ENCODE data around the gene ZNF765. TPM values are rescaled to one million over a fixed set of nuclear protein-coding genes. Genes with fewer than 3 reads are reported as not detected.
"Not testable (repeated sequence)": the region's sequence is repeated elsewhere in the genome, so short reads cannot be mapped to it uniquely, and the experiment has no call there.

ZNF765 gene
- polyA plus RNA-seq (2013), result 10.4 TPM

DNA sequence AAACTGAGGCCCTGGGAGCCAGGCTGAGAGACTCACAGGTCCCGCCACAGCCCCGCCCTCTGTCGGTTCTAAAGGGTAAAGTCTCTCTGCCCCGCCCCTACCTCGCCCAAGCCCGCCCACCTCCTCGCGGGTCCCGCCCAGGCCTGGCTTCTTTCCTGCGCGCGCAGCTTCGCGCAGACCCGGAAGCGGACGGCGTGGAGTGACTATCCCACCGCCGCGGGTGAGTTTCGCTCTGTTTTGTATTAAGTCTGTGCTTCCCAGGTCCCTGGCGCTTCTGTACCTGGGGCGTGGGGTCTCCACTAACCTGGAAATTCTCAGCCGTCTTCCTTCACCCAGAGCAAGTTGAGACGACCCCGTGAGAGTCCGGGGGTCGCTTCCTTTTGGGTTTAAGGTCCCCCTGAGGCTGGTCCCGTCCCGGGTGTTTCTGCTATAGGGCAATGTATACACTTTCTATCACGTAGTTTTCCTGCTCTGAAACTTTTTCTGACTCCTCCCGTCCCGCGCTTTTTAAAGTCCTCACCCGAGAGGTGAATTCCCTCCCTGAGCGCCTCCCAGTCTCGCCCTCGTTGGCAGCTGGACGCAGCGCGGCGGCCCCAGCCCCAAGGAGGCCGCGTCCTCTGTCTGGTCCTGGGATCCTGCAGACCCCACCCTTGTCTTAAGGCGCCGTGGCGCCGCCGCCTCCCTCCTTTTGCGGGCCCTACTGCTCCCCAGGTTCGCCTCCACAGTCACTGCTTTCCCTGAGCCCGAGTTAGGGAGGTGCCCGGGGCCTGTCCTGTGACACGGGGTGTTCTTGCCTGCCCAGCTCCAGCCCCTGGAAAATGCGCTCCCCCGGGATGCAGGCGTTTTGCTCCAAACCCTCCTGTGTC is at the start of gene ZNF765:
TSS of gene ZNF765 (plus strand) at position 176 of the 866 bp plus-strand sequence. CDS start 2,867 bp downstream, outside the sequence.
- Histone ChIP-seq H3K27ac (ENCODE audit: insufficient read depth in 1 of 2, low read depth in 1 of 2, low read length in 2 of 2, poor library complexity in 1 of 2, severe bottlenecking in 2 of 2) (peak within 1 kb of the TSS; percentile 66 to 87), H3K27me3 (replicated peaks in 2 of 5; ENCODE audit: control insufficient read depth in 4 of 5, insufficient read depth in 5 of 5, low read length in 4 of 5) (no peaks in the 10 kb centered on the region), H3K4me3 (ENCODE audit: control insufficient read depth in 1 of 7, extremely low read depth in 1 of 7, insufficient read depth in 4 of 7, low read depth in 2 of 7, low read length in 6 of 7) (peak within 1 kb of the TSS; percentile 82 to 93 (median 88)), H3K4me1 (ENCODE audit: control extremely low read depth in 1 of 4, control insufficient read depth in 4 of 4, insufficient read depth in 4 of 4, low read length in 3 of 4) (peaks cover 0 to 19% (median 14%) of the 10 kb centered on the region in 4 experiments), H3K36me3 (ENCODE audit: control insufficient read depth in 4 of 4, insufficient read depth in 4 of 4, low read length in 3 of 4) (peaks cover 2 to 23% (median 13%) of the 10 kb centered on the region in 4 experiments), H3K9me3 (ENCODE audit: control extremely low read depth in 1 of 5, control insufficient read depth in 4 of 5, insufficient read depth in 2 of 5, low read depth in 1 of 5, low read length in 4 of 5) (peaks cover 0 to 17% (median 4%) of the 10 kb centered on the region in 5 experiments)
- CTCF ChIA-PET, result interaction anchor here (1.0 kb wide), 1 partner anchor 22 kb away, joined by 3 read pairs; no protein-coding TSS in a partner anchor
- peak; percentile 86 to 95 (median 94) for DNase-seq
- POLR2A ChIA-PET, result no interaction called here
- WGBS (ENCODE audit: insufficient coverage), result 0% methylated on average over 49 of the region's 58 CpGs

DNA sequence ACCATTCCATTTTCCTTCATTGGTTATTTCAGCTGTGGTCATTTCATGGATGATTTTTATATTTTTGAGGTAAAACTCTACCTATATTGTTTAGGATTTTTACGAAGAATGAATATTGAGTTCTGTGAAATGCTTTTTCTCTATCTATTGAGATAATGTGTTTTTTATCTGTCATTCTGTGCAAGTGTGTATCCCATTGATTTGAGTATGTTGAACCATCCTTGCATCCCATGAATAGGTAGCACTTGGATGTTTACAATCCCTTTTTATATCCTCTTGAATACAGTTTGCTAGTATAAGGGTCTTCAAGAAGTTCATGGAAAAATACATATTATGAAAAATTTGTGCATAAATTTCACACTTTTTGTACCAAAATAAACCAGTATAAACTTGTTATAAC is 39.2 kb upstream of the ZNF765 start:
- ChIA-PET CTCF (no interaction called here), POLR2A (no interaction called here)
- H3K27me3 ChIP-seq (replicated peaks in 2 of 5; ENCODE audit: control insufficient read depth in 4 of 5, insufficient read depth in 5 of 5, low read length in 4 of 5), result no peaks in the 10 kb centered on the region
- WGBS (ENCODE audit: insufficient coverage), result no CpG with 5 or more reads among the region's 1 CpG
- no peaks in the 10 kb centered on the region for H3K4me1 ChIP-seq (ENCODE audit: control extremely low read depth in 1 of 4, control insufficient read depth in 4 of 4, insufficient read depth in 4 of 4, low read length in 3 of 4)
- peaks cover 14 to 29% (median 14%) of the 10 kb centered on the region in 4 experiments for H3K36me3 ChIP-seq (ENCODE audit: control insufficient read depth in 4 of 4, insufficient read depth in 4 of 4, low read length in 3 of 4)
- peaks cover 11 to 72% (median 54%) of the 10 kb centered on the region in 5 experiments for H3K9me3 ChIP-seq (ENCODE audit: control extremely low read depth in 1 of 5, control insufficient read depth in 4 of 5, insufficient read depth in 2 of 5, low read depth in 1 of 5, low read length in 4 of 5)
- peak overlapping the region in 1 of 7 experiments; percentile 13 for H3K4me3 ChIP-seq (ENCODE audit: control insufficient read depth in 1 of 7, extremely low read depth in 1 of 7, insufficient read depth in 4 of 7, low read depth in 2 of 7, low read length in 6 of 7)
- no peak for DNase-seq
- H3K27ac ChIP-seq (ENCODE audit: insufficient read depth in 1 of 2, low read depth in 1 of 2, low read length in 2 of 2, poor library complexity in 1 of 2, severe bottlenecking in 2 of 2), result no peak overlapping the region

DNA sequence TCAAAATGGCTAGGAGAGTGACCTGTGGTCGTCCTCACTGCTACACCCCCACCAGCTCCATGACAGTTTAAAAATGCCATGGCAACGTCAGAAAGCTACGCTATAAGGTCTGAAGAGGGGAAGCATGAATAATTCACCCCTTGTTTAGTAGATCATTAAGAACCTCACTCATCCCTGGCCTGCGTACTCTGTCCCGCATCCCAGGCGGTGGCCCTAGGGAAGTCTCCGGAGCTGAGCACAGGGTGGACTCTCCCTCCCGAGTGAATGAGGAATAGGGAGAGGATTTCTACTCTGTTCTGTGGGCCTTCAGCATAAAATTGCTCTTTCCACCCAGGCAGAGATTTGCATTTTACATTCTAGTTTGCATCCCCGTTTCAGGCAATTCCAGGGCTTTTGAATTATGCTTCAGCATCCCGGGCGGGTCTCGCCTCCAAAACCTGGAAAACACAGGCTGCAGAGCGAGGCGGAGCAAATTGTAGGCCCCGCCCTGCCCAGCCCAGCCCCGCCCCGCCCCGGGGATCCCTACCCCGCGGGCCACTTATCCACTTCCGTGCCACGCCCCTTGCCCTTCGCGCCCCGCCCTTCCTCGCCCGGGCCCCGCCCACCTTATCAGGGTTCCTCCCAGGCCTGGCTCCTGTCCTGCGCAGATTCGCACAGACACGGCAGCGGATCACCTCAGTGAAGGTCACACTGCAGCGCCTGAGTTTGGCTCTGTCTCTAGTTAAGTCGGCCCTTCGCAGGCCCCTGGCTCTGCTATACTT is 36.9 kb upstream of the ZNF765 start:
- ChIA-PET CTCF (no interaction called here), POLR2A (no interaction called here)
- no peak overlapping the region for H3K27ac ChIP-seq (ENCODE audit: insufficient read depth in 1 of 2, low read depth in 1 of 2, low read length in 2 of 2, poor library complexity in 1 of 2, severe bottlenecking in 2 of 2)
- peaks cover 0 to 6% (median under 1%) of the 10 kb centered on the region in 4 experiments for H3K36me3 ChIP-seq (ENCODE audit: control insufficient read depth in 4 of 4, insufficient read depth in 4 of 4, low read length in 3 of 4)
- peaks cover 8 to 49% (median 35%) of the 10 kb centered on the region in 5 experiments for H3K9me3 ChIP-seq (ENCODE audit: control extremely low read depth in 1 of 5, control insufficient read depth in 4 of 5, insufficient read depth in 2 of 5, low read depth in 1 of 5, low read length in 4 of 5)
- WGBS (ENCODE audit: insufficient coverage), result 61% methylated on average over 33 of the region's 35 CpGs
- no peaks in the 10 kb centered on the region for H3K27me3 ChIP-seq (replicated peaks in 2 of 5; ENCODE audit: control insufficient read depth in 4 of 5, insufficient read depth in 5 of 5, low read length in 4 of 5)
- H3K4me1 ChIP-seq (ENCODE audit: control extremely low read depth in 1 of 4, control insufficient read depth in 4 of 4, insufficient read depth in 4 of 4, low read length in 3 of 4), result no peaks in the 10 kb centered on the region
- H3K4me3 ChIP-seq (ENCODE audit: control insufficient read depth in 1 of 7, extremely low read depth in 1 of 7, insufficient read depth in 4 of 7, low read depth in 2 of 7, low read length in 6 of 7), result no peak overlapping the region
- DNase-seq, result no peak

DNA sequence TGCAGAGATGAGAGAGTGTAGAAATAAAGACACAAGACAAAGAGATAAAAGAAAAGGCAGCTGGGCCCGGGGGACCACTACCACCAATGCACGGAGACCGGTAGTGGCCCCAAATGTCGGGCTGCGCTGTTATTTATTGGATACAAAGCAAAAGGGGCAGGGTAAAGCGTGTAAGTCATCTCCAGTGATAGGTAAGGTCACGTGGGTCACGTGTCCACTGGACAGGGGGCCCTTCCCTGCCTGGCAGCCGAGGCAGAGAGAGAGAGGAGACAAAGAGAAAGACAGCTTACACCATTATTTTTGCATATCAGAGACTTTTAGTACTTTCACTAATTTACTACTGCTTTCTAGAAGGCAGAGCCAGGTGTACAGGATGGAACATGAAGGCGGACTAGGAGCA is 34.9 kb upstream of the ZNF765 start:
- H3K9me3 ChIP-seq (ENCODE audit: control extremely low read depth in 1 of 5, control insufficient read depth in 4 of 5, insufficient read depth in 2 of 5, low read depth in 1 of 5, low read length in 4 of 5), result peaks cover 2 to 30% (median 24%) of the 10 kb centered on the region in 5 experiments
- H3K4me3 ChIP-seq (ENCODE audit: control insufficient read depth in 1 of 7, extremely low read depth in 1 of 7, insufficient read depth in 4 of 7, low read depth in 2 of 7, low read length in 6 of 7); H3K4me1 ChIP-seq (ENCODE audit: control extremely low read depth in 1 of 4, control insufficient read depth in 4 of 4, insufficient read depth in 4 of 4, low read length in 3 of 4); H3K27me3 ChIP-seq (replicated peaks in 2 of 5; ENCODE audit: control insufficient read depth in 4 of 5, insufficient read depth in 5 of 5, low read length in 4 of 5); H3K27ac ChIP-seq (ENCODE audit: insufficient read depth in 1 of 2, low read depth in 1 of 2, low read length in 2 of 2, poor library complexity in 1 of 2, severe bottlenecking in 2 of 2); DNase-seq; H3K36me3 ChIP-seq (ENCODE audit: control insufficient read depth in 4 of 4, insufficient read depth in 4 of 4, low read length in 3 of 4); POLR2A ChIA-PET: not testable (repeated sequence)
- 100% methylated on average over 3 of the region's 10 CpGs for WGBS (ENCODE audit: insufficient coverage)
- CTCF ChIA-PET, result interaction anchor here (0.6 kb wide), 1 partner anchor 829 kb away, joined by 3 read pairs; the partner anchor contains the start of gene MBOAT7

DNA sequence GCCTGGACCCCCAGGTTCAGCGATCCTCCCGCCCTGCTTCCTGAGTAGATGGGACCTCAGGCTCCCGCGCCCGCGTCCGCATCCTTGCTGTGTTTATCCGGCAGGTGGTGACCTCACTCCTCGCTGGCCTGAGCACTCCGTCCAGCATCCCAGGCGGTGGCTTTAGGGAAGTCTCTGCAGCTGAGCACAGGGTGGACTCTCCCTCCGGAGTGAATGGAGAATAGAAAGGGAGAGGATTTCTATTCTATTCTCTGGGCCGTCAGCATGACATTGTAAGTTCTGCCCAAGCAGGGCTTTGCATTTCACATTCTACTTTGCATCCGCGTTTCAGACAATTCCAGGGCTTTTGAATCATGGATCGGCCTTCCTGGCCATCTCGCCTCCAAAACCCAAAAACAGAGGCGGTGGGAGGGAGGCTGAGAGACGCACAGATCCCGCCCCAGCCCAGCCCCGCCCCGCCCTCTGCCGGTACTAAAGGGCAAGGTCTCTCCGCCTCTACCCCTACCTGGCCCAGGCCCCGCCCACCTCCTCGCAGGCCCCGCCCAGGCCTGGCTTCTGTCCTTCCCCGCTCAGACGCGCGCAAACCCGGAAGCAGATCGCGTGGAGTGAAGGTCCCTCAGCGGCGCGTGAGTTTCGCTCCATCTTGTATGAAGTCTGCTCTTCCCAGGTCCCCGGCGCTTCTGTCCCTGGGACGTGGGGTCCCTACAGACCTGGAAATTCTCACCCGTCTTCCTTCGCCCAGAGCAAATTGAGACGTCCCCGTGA is 29.6 kb upstream of the ZNF765 start, which contains the start of gene ZNF525:
TSS of gene ZNF525 (plus strand) at position 572 of the 765 bp plus-strand sequence. CDS start 6,577 bp downstream, outside the sequence.
- ChIA-PET POLR2A (no interaction called here), CTCF (no interaction called here)
- WGBS (ENCODE audit: insufficient coverage), result under 1% methylated on average over 38 of the region's 45 CpGs

DNA sequence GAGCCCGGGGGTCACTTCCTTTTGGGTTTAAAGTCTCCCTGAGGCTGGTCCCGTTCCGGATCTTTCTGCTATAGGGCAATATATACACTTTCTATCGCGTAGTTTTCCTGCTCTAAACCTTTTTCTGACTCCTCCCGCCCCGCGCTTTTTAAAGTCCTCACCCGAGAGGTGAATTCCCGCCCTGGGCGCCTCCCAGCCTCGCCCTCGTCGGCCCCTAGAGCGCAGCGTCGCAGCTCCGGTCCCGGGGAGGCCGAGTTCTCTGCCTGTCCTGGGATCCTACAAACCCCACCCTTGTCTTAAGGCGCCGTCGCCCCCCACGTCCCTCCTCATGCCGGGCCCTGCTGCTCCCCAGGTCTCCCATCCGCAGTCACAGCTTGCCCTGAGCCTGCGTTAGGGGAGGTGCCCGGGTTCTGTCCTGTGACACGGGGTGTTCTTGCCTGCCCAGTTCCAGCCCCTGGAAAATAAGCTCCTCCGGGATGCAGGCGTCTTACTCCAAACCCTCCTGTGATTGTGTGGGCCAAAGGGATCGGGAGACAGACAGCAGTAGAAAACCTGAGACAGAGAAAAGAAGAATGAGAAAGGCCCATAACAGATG is 29.0 kb upstream of the ZNF765 start:
- peak overlapping the region; percentile 77 to 98 (median 89) for H3K4me3 ChIP-seq (ENCODE audit: control insufficient read depth in 1 of 7, extremely low read depth in 1 of 7, insufficient read depth in 4 of 7, low read depth in 2 of 7, low read length in 6 of 7)
- H3K27me3 ChIP-seq (replicated peaks in 2 of 5; ENCODE audit: control insufficient read depth in 4 of 5, insufficient read depth in 5 of 5, low read length in 4 of 5), result no peaks in the 10 kb centered on the region
- H3K9me3 ChIP-seq (ENCODE audit: control extremely low read depth in 1 of 5, control insufficient read depth in 4 of 5, insufficient read depth in 2 of 5, low read depth in 1 of 5, low read length in 4 of 5), result peaks cover 0 to 9% (median 0%) of the 10 kb centered on the region in 5 experiments
- no peak for DNase-seq
- CTCF ChIA-PET, result no interaction called here
- H3K4me1 ChIP-seq (ENCODE audit: control extremely low read depth in 1 of 4, control insufficient read depth in 4 of 4, insufficient read depth in 4 of 4, low read length in 3 of 4), result peaks cover 0 to 17% (median 8%) of the 10 kb centered on the region in 4 experiments
- POLR2A ChIA-PET, result no interaction called here
- WGBS (ENCODE audit: insufficient coverage), result 0% methylated on average over 16 of the region's 32 CpGs
- H3K27ac ChIP-seq (ENCODE audit: insufficient read depth in 1 of 2, low read depth in 1 of 2, low read length in 2 of 2, poor library complexity in 1 of 2, severe bottlenecking in 2 of 2), result peak overlapping the region; percentile 33 to 68
- peaks cover 0 to 2% (median 1%) of the 10 kb centered on the region in 4 experiments for H3K36me3 ChIP-seq (ENCODE audit: control insufficient read depth in 4 of 4, insufficient read depth in 4 of 4, low read length in 3 of 4)

More for the DNA sequence above, 29.6 kb upstream of the ZNF765 start, which contains the start of gene ZNF525:
- Histone ChIP-seq H3K4me3 (ENCODE audit: control insufficient read depth in 1 of 7, extremely low read depth in 1 of 7, insufficient read depth in 4 of 7, low read depth in 2 of 7, low read length in 6 of 7) (peak within 1 kb of the TSS; percentile 77 to 98 (median 89)), H3K27ac (ENCODE audit: insufficient read depth in 1 of 2, low read depth in 1 of 2, low read length in 2 of 2, poor library complexity in 1 of 2, severe bottlenecking in 2 of 2) (peak within 1 kb of the TSS; percentile 33 to 68), H3K36me3 (ENCODE audit: control insufficient read depth in 4 of 4, insufficient read depth in 4 of 4, low read length in 3 of 4) (peaks cover 0 to 2% (median 0%) of the 10 kb centered on the region in 4 experiments), H3K4me1 (ENCODE audit: control extremely low read depth in 1 of 4, control insufficient read depth in 4 of 4, insufficient read depth in 4 of 4, low read length in 3 of 4) (peaks cover 0 to 17% (median 8%) of the 10 kb centered on the region in 4 experiments), H3K27me3 (replicated peaks in 2 of 5; ENCODE audit: control insufficient read depth in 4 of 5, insufficient read depth in 5 of 5, low read length in 4 of 5) (no peaks in the 10 kb centered on the region), H3K9me3 (ENCODE audit: control extremely low read depth in 1 of 5, control insufficient read depth in 4 of 5, insufficient read depth in 2 of 5, low read depth in 1 of 5, low read length in 4 of 5) (peaks cover 0 to 5% (median 0%) of the 10 kb centered on the region in 5 experiments)
- DNase-seq, result peak; percentile 93 to 97 (median 96)

Measured in common myeloid progenitor, CD34-positive (primary cell).